ENCODE results near the gene RNPEP. TPM values are rescaled to one million over a fixed set of nuclear protein-coding genes. Genes with fewer than 3 reads are reported as not detected.
"Not testable (repeated sequence)": the region's sequence is repeated elsewhere in the genome, so short reads cannot be mapped to it uniquely, and the experiment has no call there.

Gene RNPEP
- total and polyA plus RNA-seq, 3 donors from 2014 or later = 55.4 to 60.4 (median 58.1) TPM

DNA sequence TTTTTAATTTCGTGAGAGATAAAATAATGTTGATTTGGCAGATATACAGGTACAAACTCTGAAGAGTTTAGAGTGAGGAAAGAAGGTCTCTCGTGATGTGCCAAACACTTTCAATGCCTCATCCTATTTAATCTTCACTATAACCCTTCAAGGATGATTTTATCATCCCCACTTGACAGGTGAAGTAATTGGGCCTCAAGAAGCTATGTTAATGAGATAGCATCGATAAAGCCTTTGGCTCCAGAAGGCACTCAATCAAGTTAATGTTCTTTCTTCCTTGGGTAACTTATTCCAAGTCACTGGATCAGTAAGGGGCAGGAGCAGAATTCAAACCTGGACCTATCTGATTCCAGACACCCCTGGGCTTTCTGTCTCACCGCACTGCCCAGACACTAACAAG is 43.3 kb upstream of the RNPEP start:
- Histone ChIP-seq H3K36me3 (ENCODE audit: low read depth, missing control alignments) (no peaks in the 10 kb centered on the region), H3K27me3 (no peaks in the 10 kb centered on the region), H3K27ac (peak overlapping the region; percentile 67 to 90), H3K9me3 (no peaks in the 10 kb centered on the region), H3K4me1 (peaks cover 18% of the 10 kb centered on the region), H3K4me3 (no peak overlapping the region)
- intact Hi-C loops (cut with DNase I; ENCODE audit: low total_unique reads) = no loop called here
- no peak for DNase-seq
- TF ChIP-seq, protein P1, sequence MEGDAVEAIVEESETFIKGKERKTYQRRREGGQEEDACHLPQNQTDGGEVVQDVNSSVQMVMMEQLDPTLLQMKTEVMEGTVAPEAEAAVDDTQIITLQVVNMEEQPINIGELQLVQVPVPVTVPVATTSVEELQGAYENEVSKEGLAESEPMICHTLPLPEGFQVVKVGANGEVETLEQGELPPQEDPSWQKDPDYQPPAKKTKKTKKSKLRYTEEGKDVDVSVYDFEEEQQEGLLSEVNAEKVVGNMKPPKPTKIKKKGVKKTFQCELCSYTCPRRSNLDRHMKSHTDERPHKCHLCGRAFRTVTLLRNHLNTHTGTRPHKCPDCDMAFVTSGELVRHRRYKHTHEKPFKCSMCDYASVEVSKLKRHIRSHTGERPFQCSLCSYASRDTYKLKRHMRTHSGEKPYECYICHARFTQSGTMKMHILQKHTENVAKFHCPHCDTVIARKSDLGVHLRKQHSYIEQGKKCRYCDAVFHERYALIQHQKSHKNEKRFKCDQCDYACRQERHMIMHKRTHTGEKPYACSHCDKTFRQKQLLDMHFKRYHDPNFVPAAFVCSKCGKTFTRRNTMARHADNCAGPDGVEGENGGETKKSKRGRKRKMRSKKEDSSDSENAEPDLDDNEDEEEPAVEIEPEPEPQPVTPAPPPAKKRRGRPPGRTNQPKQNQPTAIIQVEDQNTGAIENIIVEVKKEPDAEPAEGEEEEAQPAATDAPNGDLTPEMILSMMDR (IDR thresholded peaks at IDR 0.05) = no peak
- TF ChIP-seq POLR2A (IDR thresholded peaks at IDR 0.05) = no peak
- 37 to 38% methylated on average over 4 of the region's 4 CpGs for WGBS, 2 donors

DNA sequence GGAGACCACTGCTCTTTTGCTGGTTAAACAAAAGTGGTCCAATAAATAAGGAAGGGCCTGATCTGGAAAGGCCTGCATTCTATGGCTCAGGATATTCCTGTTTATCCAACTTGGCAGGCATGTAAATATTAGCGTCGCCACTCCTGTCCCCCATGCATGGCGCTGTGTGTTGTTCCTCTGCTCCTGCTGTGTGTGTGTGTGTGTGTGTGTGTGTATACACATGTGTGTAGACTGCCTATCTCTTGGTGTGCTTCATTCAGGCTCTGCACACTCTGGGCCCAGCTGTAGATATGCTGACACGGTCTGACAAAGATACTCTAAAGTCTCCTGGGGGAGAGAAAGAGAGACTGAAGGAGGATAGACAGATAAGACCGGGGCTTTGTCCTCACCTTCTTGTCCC is 42.9 kb upstream of the RNPEP start:
- no peak overlapping the region for H3K4me3 ChIP-seq
- H3K27ac ChIP-seq = peak overlapping the region; percentile 67 to 90
- 59 to 60% methylated on average over 5 of the region's 5 CpGs for WGBS, 2 donors
- no peaks in the 10 kb centered on the region for H3K27me3 ChIP-seq
- H3K9me3 ChIP-seq = no peaks in the 10 kb centered on the region
- no peaks in the 10 kb centered on the region for H3K36me3 ChIP-seq (ENCODE audit: low read depth, missing control alignments)
- TF ChIP-seq, protein P1 (IDR thresholded peaks at IDR 0.05) = no peak
- TF ChIP-seq POLR2A (IDR thresholded peaks at IDR 0.05) = no peak
- intact Hi-C loops (cut with DNase I; ENCODE audit: low total_unique reads) = no loop called here
- DNase-seq = no peak
- H3K4me1 ChIP-seq = peaks cover 16% of the 10 kb centered on the region

DNA sequence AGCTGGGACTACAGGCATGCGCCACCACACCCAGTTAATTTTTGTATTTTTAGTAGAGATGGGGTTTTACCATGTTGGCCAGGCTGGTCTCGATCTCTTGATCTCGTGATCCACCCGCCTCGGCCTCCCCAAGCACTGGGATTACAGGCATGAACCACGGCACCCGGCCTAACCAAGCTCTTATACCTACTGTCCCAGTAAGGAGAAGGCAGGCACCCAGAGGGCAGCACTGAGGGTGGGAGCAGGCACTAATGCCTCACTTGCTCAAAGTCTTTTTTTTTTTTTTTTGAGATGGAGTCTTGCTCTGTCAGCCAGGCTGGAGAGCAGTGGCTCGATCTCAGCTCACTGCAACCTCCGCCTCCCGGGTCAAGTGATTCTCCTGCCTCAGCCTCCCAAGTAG is 42.1 kb upstream of the RNPEP start:
- 85 to 91% methylated on average over 10 of the region's 10 CpGs for WGBS, 2 donors

DNA sequence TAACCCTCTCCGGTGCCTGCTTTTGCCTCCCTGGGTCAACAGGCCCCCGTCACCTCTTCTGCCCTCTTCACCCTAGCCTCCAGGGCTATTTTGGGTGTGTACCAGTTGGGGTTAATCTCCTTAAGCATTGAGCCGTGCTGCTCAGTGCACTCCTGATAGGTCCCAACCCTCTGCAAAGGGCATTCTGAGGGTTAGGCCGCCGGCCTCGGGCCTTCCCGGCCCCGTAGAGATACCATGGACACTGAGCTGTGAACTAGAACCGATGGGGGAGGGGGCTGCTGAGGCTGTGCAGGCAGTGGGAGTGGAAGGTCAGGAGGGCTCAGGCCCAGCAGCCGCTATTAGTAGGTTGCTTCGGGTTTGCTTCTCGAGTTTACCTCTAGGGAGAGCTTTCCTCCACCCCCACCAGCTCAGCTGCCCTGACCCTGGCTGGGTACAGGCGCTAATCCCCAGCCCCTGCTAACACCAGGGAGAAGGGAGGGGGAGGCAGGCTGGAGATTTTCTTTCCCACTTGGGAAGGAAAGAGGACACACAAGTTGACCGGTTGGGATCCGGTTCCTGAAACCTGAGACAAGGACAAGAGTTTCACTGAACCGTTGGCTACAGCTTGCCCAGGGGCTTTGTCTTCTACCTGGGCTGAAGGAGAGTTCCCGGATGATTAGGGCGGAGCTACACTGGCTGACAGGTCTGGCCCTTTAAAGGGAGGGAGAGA is 40.9 kb upstream of the RNPEP start:
- peak overlapping the region; percentile 40 to 90 for H3K27ac ChIP-seq
- no peaks in the 10 kb centered on the region for H3K27me3 ChIP-seq
- H3K9me3 ChIP-seq = no peaks in the 10 kb centered on the region
- 36 to 47% methylated on average over 14 to 18 of the region's 18 CpGs for WGBS, 2 donors
- intact Hi-C loops (cut with DNase I; ENCODE audit: low total_unique reads) = no loop called here
- DNase-seq = peak; percentile 25
- no peaks in the 10 kb centered on the region for H3K36me3 ChIP-seq (ENCODE audit: low read depth, missing control alignments)
- no peak for TF ChIP-seq POLR2A (IDR thresholded peaks at IDR 0.05)
- TF ChIP-seq, protein P1 (IDR thresholded peaks at IDR 0.05) = no peak
- peak overlapping the region in 1 of 2 donors; percentile 45 for H3K4me3 ChIP-seq
- peaks cover 16% of the 10 kb centered on the region for H3K4me1 ChIP-seq

More for the DNA sequence above, 42.1 kb upstream of the RNPEP start:
- intact Hi-C loops (cut with DNase I; ENCODE audit: low total_unique reads); H3K4me3 ChIP-seq; H3K36me3 ChIP-seq (ENCODE audit: low read depth, missing control alignments); H3K9me3 ChIP-seq; DNase-seq; H3K27me3 ChIP-seq: not testable (repeated sequence)
- peaks cover 16% of the 10 kb centered on the region for H3K4me1 ChIP-seq
- peak overlapping the region; percentile 23 to 90 for H3K27ac ChIP-seq

DNA sequence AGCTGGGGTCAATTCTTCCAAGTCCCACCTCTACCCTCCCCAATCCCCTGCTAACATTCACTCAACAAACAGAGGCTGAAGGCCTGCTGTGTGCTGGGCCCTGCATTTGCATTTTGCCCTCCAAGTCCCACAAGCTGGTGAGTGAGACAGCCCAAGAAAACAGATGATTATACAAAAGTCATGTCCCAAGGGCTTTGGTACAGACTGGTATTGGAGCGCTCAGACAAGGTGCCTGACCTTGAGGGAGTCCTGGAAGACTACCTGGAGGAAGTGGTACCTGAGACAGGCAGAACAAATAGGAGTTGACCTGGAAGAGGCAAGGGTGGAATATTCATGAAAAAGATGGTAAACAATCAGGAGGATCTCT is 40.3 kb upstream of the RNPEP start:
- peak overlapping the region; percentile 40 to 90 for H3K27ac ChIP-seq
- intact Hi-C loops (cut with DNase I; ENCODE audit: low total_unique reads) = no loop called here
- peak overlapping the region in 1 of 2 donors; percentile 45 for H3K4me3 ChIP-seq

More for the DNA sequence above, 40.3 kb upstream of the RNPEP start:
- no peaks in the 10 kb centered on the region for H3K36me3 ChIP-seq (ENCODE audit: low read depth, missing control alignments)
- H3K27me3 ChIP-seq = no peaks in the 10 kb centered on the region
- no peak for TF ChIP-seq POLR2A (IDR thresholded peaks at IDR 0.05)
- TF ChIP-seq, protein P1 (IDR thresholded peaks at IDR 0.05) = no peak
- no peaks in the 10 kb centered on the region for H3K9me3 ChIP-seq
- no peak for DNase-seq
- peaks cover 20% of the 10 kb centered on the region for H3K4me1 ChIP-seq
- 73 to 81% methylated on average over 1 of the region's 1 CpG for WGBS, 2 donors
